ENCODE measurements around the gene SPINK5. TPM values are rescaled to one million over a fixed set of nuclear protein-coding genes. Genes with fewer than 3 reads are reported as not detected.

The SPINK5 gene
- total and polyA plus RNA-seq, 3 donors from 2014 or later, result 0.90 to 3.5 (median 1.1) TPM

DNA sequence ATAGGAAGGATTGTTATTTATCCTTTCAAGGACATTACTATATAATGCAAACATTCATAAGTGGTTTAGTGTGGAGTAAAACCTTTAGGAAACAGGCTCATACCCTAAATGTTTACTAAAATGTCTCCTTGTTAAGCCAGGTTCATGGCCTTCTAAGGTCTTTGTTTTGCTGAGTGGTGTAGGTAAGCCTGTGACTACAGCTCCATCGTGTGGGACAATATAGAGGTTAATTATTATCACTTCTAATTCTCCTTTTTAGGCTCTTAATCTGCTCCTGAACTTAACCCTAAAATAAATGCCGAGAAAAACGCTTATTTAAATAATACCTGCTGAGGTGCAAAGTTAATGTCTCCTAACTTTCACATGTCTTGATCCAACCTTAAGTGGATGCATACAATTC is 43.8 kb downstream of the SPINK5 start:
- no peak for TF ChIP-seq POLR2A (IDR thresholded peaks at IDR 0.05)
- TF ChIP-seq, protein P1, sequence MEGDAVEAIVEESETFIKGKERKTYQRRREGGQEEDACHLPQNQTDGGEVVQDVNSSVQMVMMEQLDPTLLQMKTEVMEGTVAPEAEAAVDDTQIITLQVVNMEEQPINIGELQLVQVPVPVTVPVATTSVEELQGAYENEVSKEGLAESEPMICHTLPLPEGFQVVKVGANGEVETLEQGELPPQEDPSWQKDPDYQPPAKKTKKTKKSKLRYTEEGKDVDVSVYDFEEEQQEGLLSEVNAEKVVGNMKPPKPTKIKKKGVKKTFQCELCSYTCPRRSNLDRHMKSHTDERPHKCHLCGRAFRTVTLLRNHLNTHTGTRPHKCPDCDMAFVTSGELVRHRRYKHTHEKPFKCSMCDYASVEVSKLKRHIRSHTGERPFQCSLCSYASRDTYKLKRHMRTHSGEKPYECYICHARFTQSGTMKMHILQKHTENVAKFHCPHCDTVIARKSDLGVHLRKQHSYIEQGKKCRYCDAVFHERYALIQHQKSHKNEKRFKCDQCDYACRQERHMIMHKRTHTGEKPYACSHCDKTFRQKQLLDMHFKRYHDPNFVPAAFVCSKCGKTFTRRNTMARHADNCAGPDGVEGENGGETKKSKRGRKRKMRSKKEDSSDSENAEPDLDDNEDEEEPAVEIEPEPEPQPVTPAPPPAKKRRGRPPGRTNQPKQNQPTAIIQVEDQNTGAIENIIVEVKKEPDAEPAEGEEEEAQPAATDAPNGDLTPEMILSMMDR (IDR thresholded peaks at IDR 0.05), result no peak
- intact Hi-C loops (cut with DNase I; ENCODE audit: low total_unique reads), result no loop called here
- Histone ChIP-seq H3K36me3 (ENCODE audit: low read depth, missing control alignments) (no peaks in the 10 kb centered on the region), H3K4me1 (no peaks in the 10 kb centered on the region), H3K4me3 (no peak overlapping the region), H3K27ac (no peak overlapping the region), H3K9me3 (no peaks in the 10 kb centered on the region), H3K27me3 (no peaks in the 10 kb centered on the region)
- 29 to 44% methylated on average over 3 of the region's 3 CpGs for WGBS, 2 donors
- DNase-seq, result no peak

- Histone ChIP-seq H3K4me3 (no peak overlapping the region), H3K36me3 (ENCODE audit: low read depth, missing control alignments) (no peaks in the 10 kb centered on the region), H3K27ac (no peak overlapping the region), H3K9me3 (no peaks in the 10 kb centered on the region), H3K4me1 (no peaks in the 10 kb centered on the region), H3K27me3 (no peaks in the 10 kb centered on the region)
- intact Hi-C loops (cut with DNase I; ENCODE audit: low total_unique reads), result no loop called here
- TF ChIP-seq POLR2A (IDR thresholded peaks at IDR 0.05), result no peak
- TF ChIP-seq, protein P1 (IDR thresholded peaks at IDR 0.05), result no peak
- no peak for DNase-seq
These were observed 49.5 kb downstream of the SPINK5 start for GRCh38 chr5:148113243-148113642.

GRCh38 chr5:148120317-148120716 is 56.5 kb downstream of the SPINK5 start:
- H3K4me1 ChIP-seq, result no peaks in the 10 kb centered on the region
- H3K9me3 ChIP-seq, result no peaks in the 10 kb centered on the region
- intact Hi-C loops (cut with DNase I; ENCODE audit: low total_unique reads), result no loop called here
- no peak overlapping the region for H3K27ac ChIP-seq
- H3K36me3 ChIP-seq (ENCODE audit: low read depth, missing control alignments), result no peaks in the 10 kb centered on the region
- WGBS, 2 donors, result 94 to 97% methylated on average over 3 of the region's 3 CpGs
- no peaks in the 10 kb centered on the region for H3K27me3 ChIP-seq
- no peak for TF ChIP-seq POLR2A (IDR thresholded peaks at IDR 0.05)
- TF ChIP-seq, protein P1 (IDR thresholded peaks at IDR 0.05), result no peak
- no peak for DNase-seq
- no peak overlapping the region for H3K4me3 ChIP-seq

DNA sequence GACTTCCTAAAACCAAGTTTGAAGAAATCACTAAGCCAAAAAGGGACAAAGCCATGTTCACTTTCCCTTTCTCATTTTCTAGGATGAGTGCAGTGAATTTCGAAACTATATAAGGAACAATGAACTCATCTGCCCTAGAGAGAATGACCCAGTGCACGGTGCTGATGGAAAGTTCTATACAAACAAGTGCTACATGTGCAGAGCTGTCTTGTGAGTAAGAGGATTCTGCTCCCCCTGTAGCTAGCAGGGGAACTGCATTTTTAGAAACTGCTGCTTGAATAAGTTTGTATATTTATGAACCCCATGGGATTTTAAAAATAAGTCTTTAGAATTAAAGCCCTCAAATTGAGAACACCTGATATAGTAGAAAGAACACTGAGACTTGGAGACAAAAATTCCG is 61.9 kb downstream of the SPINK5 start:
- intact Hi-C loops (cut with DNase I; ENCODE audit: low total_unique reads), result no loop called here
- DNase-seq, result no peak
- WGBS, 2 donors, result 72 to 79% methylated on average over 3 of the region's 3 CpGs

More for the DNA sequence above, 61.9 kb downstream of the SPINK5 start:
- no peaks in the 10 kb centered on the region for H3K9me3 ChIP-seq
- no peaks in the 10 kb centered on the region for H3K4me1 ChIP-seq
- no peaks in the 10 kb centered on the region for H3K27me3 ChIP-seq
- no peaks in the 10 kb centered on the region for H3K36me3 ChIP-seq (ENCODE audit: low read depth, missing control alignments)
- no peak overlapping the region for H3K4me3 ChIP-seq
- no peak overlapping the region for H3K27ac ChIP-seq
- no peak for TF ChIP-seq POLR2A (IDR thresholded peaks at IDR 0.05)
- TF ChIP-seq, protein P1 (IDR thresholded peaks at IDR 0.05), result no peak

Measured in testis (tissue), 3 donors.